Motor neuron (in vitro differentiated cells): ENCODE data around the gene DISC1. TPM values are rescaled to one million over a fixed set of nuclear protein-coding genes. Genes with fewer than 3 reads are reported as not detected.
"Not testable (repeated sequence)": the region's sequence is repeated elsewhere in the genome, so short reads cannot be mapped to it uniquely, and the experiment has no call there.

ENCODE experiments used
- ATAC-seq, 8 experiments: fragments of 200-7000 bp; cut with Tn5 transposase; replicated peaks in 6 of 8; 2 replicates each; pipeline ENCODE4 v1.8.0; 2021; ENCODE audit warnings: mild to moderate bottlenecking in 8 of 8, moderate library complexity in 8 of 8
- H3K27ac ChIP-seq, 2 donors: fragments of 250-450 bp; sonication (Bioruptor Pico); 2 replicates each; pipeline ENCODE4 v1.9.0; 2021; ENCODE audit warnings: antibody characterized with exemption in 2 of 2, mild to moderate bottlenecking in 2 of 2, moderate library complexity in 1 of 2
- H3K4me1 ChIP-seq, 2 donors: fragments of 250-450 bp; sonication (Bioruptor Pico); replicated peaks in 1 of 2; 2 replicates each; pipeline ENCODE4 v1.6.1; 2021; ENCODE audit warnings: antibody characterized with exemption in 2 of 2, mild to moderate bottlenecking in 2 of 2, moderate library complexity in 1 of 2
- H3K4me3 ChIP-seq, 5 donors: fragments of 250-450 bp; sonication (Bioruptor Pico); 2 replicates each; pipeline ENCODE4 v1.9.0; 2021; ENCODE audit warnings: antibody characterized with exemption in 5 of 5, mild to moderate bottlenecking in 5 of 5, moderate library complexity in 4 of 5
- WGBS, 10 experiments: fragments of 450-650 bp; shearing (Covaris generic); methylation state at CpG; one replicate each; pipeline ENCODE4 v1.0.0; 2022; 5-methylcytosine and 5-hydroxymethylcytosine counted together
- in situ Hi-C, 9 experiments: fragments of 400-800 bp; cut with MboI; loops; one replicate each; pipeline ENCODE4 v1.15.0; 2021; ENCODE audit warnings: low sequenced_read_pairs in 9 of 9, low pct_unique_long_range_greater_than_20kb in 2 of 9; ENCODE audit not compliant: unreplicated experiment in 9 of 9
- total RNA-seq, 8 experiments: library from RNA; unstranded; fragments of 300-600 nt; gene quantifications; 2 replicates each; pipeline versions ENCODE4 v1.2.3 to v1.2.4, GENCODE V29; 2022

Gene DISC1
- total RNA-seq, 8 experiments from 2014 or later = 1.2 to 13.5 (median 3.7) TPM

DNA sequence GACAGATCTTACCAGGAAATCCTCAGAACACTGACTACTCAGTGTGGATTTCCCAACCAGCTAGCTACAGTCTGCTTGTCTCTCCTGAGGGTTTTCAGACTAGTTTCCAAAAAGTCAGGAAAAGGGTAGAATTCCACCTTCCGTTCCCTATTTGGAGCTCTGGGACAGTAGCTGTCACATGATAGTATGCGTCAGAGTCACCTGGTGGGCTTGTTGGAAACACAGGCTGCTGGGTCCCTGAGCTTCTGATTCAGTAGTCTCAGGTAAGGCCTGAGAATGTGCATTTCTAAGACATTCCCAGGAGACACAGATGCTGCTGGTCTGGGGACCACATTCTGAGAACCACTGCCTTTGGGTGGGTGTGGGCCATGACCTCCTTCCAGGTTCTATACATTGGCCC is 272.5 kb downstream of the DISC1 start:
- in situ Hi-C loops = loop anchor here in 2 of 9 experiments (25.0 kb wide), 2 partner anchors 713 to 1338 kb away; no protein-coding TSS in a partner anchor
- WGBS, 10 experiments = 50 to 100% (median 98%) methylated on average over 1 to 2 of the region's 2 CpGs
- no peak for ATAC-seq

DNA sequence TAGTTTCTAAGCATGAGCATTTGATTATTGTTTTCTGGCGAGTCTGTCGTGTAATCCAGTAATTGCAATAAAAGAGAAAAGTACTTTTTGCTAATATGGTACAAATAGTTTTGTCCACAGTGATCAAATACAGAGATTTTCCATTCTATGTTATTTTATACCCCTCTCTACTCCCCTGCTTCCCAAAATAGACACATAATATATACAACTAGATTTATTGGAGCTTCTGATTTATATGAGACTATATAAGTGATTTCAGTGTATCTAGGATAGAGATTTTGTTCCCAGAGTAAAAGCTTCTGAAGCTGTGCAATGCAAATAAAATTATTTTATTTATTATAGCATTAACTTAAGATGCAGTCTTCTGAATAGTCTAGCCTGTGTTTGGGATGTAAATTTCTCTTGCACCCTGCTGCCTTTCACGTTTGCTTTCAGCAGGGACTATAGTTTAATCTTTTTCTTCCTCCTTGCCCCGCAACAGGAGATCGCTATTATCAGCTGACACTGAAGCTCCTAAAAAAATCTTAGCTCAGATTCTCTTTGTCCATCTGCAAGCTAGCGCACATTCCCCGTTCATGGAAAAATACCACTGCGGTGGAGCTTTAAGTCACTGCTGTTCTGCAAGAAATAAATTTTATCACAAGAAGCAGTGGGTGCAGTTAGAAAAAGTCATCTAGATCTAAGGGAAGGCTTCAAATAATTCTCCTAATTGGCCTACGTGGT is 273.3 kb downstream of the DISC1 start:
- peak in 4 of 8 experiments; percentile 22 to 39 (median 38) for ATAC-seq
- in situ Hi-C loops = loop anchor here in 2 of 9 experiments (25.0 kb wide), 2 partner anchors 712 to 1337 kb away; no protein-coding TSS in a partner anchor
- WGBS, 10 experiments = 25 to 70% (median 40%) methylated on average over 3 to 9 of the region's 9 CpGs
- Histone ChIP-seq H3K27ac (no peak overlapping the region), H3K4me1 (peaks cover 0 to 5% of the 10 kb centered on the region in 2 donors), H3K4me3 (no peak overlapping the region)

More for the DNA sequence above, 272.5 kb downstream of the DISC1 start:
- Histone ChIP-seq H3K4me1 (peaks cover 0 to 5% of the 10 kb centered on the region in 2 donors), H3K27ac (no peak overlapping the region), H3K4me3 (no peak overlapping the region)

DNA sequence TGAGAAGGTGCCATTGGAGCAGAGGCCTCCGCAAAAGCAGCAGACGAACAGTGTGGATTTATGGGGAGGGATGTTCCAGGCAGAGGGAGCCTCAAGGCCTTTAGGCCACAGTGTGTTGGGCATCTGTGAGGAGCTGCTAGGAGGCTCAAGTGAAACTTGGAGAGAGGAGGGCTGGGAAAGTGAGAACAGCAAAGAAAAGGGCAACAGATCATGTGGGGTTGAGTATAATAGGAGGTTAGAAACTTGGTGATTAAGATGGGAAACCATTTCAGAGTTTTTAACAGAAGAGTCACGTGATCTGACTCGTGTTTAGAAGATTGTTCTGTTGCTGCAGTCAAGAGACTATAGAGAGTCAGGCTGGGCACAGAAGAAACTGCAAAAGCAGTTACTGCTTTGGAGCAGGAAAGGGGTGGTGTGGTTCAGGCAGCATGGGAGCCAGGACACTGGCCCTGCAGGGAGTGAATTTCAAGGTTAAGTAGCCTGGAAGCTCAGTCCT is 277.0 kb downstream of the DISC1 start:
- Histone ChIP-seq H3K4me1 (peaks cover 0 to 5% of the 10 kb centered on the region in 2 donors), H3K4me3 (no peak overlapping the region), H3K27ac (no peak overlapping the region)
- in situ Hi-C loops = no loop called here
- peak in 1 of 8 experiments; percentile 11 for ATAC-seq
- WGBS, 10 experiments = 42 to 98% (median 83%) methylated on average over 1 to 4 of the region's 4 CpGs; no CpG with 5 or more reads in 3 of the 10 experiments

DNA sequence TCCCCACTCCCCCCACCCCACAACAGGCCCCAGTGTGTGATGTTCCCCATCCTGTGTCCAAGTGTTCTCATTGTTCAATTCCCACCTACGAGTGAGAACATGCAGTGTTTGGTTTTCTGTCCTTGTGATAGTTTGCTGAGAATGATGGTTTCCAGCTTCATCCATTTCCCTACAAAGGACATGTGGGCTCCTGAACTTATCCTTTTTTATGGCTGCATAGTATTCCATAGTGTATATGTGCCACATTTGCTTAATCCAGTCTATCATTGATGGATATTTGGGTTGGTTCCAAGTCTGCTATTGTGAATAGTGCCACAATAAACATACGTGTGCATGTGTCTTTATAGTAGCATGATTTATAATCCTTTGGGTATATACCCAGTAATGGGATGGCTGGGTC is 280.7 kb downstream of the DISC1 start:
- in situ Hi-C loops, H3K4me3 ChIP-seq, H3K27ac ChIP-seq, ATAC-seq, H3K4me1 ChIP-seq: not testable (repeated sequence)
- WGBS, 10 experiments = no CpG with 5 or more reads among the region's 2 CpGs

DNA sequence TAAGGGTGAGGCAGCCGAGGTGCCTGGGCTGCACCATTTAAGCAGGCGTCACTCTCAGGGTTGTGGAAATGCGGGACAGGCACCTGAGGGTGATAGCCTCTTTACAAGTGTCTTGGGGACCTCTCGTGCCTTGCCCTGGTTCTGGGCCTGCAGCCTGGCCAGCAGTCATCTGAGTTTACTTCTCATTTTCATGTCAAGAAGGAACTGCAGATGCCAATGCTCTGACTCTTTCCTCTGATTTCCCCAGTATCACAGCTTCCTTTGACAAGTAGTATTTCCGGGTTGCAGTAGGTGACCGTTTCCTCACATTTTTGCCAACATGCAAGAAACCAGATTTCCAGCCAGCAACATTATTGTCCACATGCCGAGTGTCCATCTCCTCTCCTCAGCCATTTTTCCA is 286.9 kb downstream of the DISC1 start:
- Histone ChIP-seq H3K4me1 (peaks cover 0 to 1% of the 10 kb centered on the region in 2 donors), H3K4me3 (no peak overlapping the region), H3K27ac (no peak overlapping the region)
- 18 to 95% (median 86%) methylated on average over 2 to 7 of the region's 7 CpGs for WGBS, 10 experiments
- in situ Hi-C loops = no loop called here
- no peak for ATAC-seq

DNA sequence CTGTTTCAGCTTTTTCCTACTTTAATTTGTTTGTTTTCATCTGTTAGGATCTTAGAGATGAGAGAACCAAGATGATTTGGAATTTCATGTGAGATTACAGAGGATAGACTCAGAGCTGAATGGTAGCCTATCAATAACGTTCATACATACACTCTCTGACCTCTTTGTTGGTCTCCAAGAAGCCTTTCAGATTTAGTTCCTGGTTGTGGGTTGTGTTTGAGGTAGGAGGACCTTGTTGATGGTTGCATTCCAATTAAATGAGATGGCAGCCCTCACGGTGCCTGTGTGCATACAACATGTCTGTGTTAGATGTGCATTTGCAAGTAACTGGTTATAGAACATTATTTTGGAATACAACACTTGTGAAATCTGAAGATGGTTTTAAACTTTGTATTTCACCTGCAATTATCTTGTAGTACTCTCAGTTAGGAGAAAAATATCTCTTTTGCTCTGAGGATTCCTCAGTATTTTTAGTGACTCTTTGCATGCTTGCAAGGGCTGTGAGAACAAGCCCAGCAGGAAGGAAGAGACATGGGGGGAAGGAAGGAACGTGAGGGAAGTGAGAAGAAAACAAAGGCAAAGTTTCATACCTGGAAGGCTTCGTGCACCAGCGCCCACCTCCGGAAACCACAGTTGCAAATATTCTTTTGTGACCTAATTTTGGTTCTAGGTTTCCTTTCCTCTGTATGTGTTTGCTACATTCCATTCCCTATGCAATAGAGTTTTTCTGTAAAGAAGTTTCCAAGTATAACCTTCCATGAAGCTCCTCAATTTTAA is 291.8 kb downstream of the DISC1 start:
- 5 to 93% (median 72%) methylated on average over 2 to 6 of the region's 6 CpGs for WGBS, 10 experiments
- ATAC-seq = peak in 2 of 8 experiments; percentile 25 to 51
- Histone ChIP-seq H3K4me1 (peaks cover 20 to 26% of the 10 kb centered on the region in 2 donors), H3K27ac (no peak overlapping the region), H3K4me3 (no peak overlapping the region)
- in situ Hi-C loops = no loop called here

GRCh38 chr1:231919239-231919885 is 292.8 kb downstream of the DISC1 start:
- no peak for ATAC-seq
- H3K27ac ChIP-seq = no peak overlapping the region
- WGBS, 10 experiments = 20 to 86% (median 56%) methylated on average over 1 to 4 of the region's 4 CpGs; no CpG with 5 or more reads in 1 of the 10 experiments
- in situ Hi-C loops = no loop called here
- no peak overlapping the region for H3K4me3 ChIP-seq
- peaks cover 30 to 33% of the 10 kb centered on the region in 2 donors for H3K4me1 ChIP-seq

DNA sequence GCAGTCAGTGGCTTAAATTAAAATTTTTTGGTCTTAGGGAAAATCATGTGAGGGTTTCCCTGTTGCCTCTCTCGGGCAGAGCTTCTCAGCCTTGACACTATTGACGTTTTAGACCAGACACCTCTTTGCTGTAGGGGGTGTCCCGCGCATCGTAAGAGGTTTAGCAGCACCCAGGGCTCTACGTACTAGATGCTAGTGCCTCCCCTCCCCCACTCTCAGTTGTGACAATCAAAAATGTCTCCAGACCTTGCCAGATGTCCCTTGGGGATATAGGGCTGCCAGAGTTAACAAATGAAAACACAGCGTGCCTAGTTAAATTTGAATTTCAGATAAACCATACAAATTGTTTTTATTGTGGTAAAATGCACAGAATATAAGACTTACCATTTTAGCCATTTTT is 293.3 kb downstream of the DISC1 start:
- peak in 2 of 8 experiments; percentile 21 to 28 for ATAC-seq
- in situ Hi-C loops = no loop called here
- Histone ChIP-seq H3K4me3 (no peak overlapping the region), H3K27ac (no peak overlapping the region), H3K4me1 (peaks cover 35 to 39% of the 10 kb centered on the region in 2 donors)
- WGBS, 10 experiments = 20 to 66% (median 50%) methylated on average over 1 to 7 of the region's 7 CpGs; no CpG with 5 or more reads in 1 of the 10 experiments

- no peak overlapping the region for H3K4me3 ChIP-seq
- H3K4me1 ChIP-seq = peaks cover 39 to 41% of the 10 kb centered on the region in 2 donors
- 40 to 100% (median 93%) methylated on average over 1 to 4 of the region's 4 CpGs; no CpG with 5 or more reads in 1 of the 10 experiments for WGBS, 10 experiments
- ATAC-seq = no peak
- no peak overlapping the region for H3K27ac ChIP-seq
- in situ Hi-C loops = no loop called here
Measured at GRCh38 chr1:231921646-231922345, 295.2 kb downstream of the DISC1 start.

GRCh38 chr1:231923491-231924041 is 297.0 kb downstream of the DISC1 start:
- WGBS, 10 experiments = 20 to 70% (median 60%) methylated on average over 1 to 10 of the region's 12 CpGs; no CpG with 5 or more reads in 3 of the 10 experiments
- peak overlapping the region in 1 of 2 donors; percentile 18 for H3K27ac ChIP-seq
- in situ Hi-C loops = no loop called here
- no peak overlapping the region for H3K4me3 ChIP-seq
- peaks cover 40 to 42% of the 10 kb centered on the region in 2 donors for H3K4me1 ChIP-seq
- ATAC-seq = peak in 5 of 8 experiments; percentile 40 to 57 (median 51)

DNA sequence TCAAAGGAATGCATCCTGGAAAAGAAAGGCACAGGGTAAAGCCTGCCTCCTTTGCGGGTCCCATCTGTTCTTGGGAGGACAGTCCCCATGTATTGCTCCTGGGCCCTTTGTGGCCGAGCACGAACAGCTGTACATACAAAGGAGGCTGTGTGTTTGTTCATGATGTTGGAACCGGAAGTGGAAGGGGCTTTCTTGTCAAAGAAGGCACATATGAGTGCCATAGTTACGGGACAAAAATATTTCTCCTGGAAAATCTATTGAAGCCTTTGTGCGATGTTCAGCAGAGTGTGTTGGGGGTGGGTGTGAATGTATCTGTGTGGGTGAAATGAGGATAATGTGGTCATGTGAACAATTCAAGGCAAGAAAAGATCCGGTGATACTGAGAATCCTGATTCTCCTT is 297.6 kb downstream of the DISC1 start:
- peaks cover 40 to 41% of the 10 kb centered on the region in 2 donors for H3K4me1 ChIP-seq
- peak in 5 of 8 experiments; percentile 94 to 97 (median 94) for ATAC-seq
- in situ Hi-C loops = no loop called here
- WGBS, 10 experiments = 7 to 84% (median 31%) methylated on average over 3 to 7 of the region's 7 CpGs; no CpG with 5 or more reads in 2 of the 10 experiments
- no peak overlapping the region for H3K4me3 ChIP-seq
- H3K27ac ChIP-seq = peak overlapping the region; percentile 22 to 42

GRCh38 chr1:231925864-231926263 is 299.3 kb downstream of the DISC1 start:
- no peak for ATAC-seq
- Histone ChIP-seq H3K27ac (no peak overlapping the region), H3K4me1 (peaks cover 37 to 39% of the 10 kb centered on the region in 2 donors), H3K4me3 (no peak overlapping the region)
- in situ Hi-C loops = no loop called here
- 0 to 100% (median 98%) methylated on average over 1 to 3 of the region's 3 CpGs; no CpG with 5 or more reads in 2 of the 10 experiments for WGBS, 10 experiments
